Subcutaneous adipose tissue (tissue), 4 donors: Measurements from ENCODE around the gene CALHM3. TPM values are rescaled to one million over a fixed set of nuclear protein-coding genes. Genes with fewer than 3 reads are reported as not detected.

Experiments
- total RNA-seq, 4 donors: library from RNA; depleted of rRNA; stranded (reverse); fragments of >200 nt; gene quantifications; one replicate each; pipeline ENCODE4 v1.1.0, GENCODE V29; 2016
- TF ChIP-seq, protein P1 (sequence below): fragments of 450-650 bp; IDR thresholded peaks from one replicate; pipeline ENCODE4 v1.5.1; 2016; ENCODE audit warnings: low read depth, mild to moderate bottlenecking, control low read depth, antibody characterized with exemption, moderate library complexity

The CALHM3 gene
- total RNA-seq, 4 donors from 2014 or later, result not detected

DNA sequence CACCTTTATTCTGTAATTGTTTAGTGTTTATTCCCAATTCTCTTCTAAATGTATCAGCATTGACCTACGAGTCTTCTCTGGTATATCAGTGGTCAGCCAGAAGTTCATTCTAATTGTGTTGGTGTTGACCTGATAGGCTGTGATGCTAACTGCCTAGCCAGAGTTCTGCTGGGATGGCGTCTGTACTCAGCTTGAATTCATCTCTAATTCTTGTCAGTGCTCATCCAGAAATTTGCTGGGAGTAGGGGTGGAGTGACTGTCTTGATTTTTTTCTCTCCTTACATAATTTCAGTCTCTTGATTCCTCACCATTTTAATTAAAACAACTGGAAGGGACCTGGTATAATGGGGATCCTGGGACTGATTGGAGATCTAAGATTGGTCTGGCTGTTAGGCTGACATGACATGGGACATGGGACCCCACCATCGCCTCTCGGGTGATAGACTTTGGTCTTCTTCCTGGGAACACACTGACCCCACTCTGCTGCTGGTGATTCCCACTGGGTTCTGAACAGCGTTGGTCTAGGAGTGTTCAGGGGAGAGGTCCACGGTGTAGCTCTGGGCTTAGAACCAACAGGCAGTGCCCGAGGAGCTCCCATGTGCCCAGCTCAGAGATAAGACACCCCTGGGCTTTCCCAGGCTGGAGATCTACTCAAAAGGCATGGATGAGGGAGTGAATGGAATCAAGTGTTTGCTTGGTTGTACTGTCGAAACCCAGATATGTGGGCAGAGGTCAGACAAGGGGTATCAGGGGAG, 18.3 kb upstream of the CALHM3 start:
- TF ChIP-seq, protein P1, sequence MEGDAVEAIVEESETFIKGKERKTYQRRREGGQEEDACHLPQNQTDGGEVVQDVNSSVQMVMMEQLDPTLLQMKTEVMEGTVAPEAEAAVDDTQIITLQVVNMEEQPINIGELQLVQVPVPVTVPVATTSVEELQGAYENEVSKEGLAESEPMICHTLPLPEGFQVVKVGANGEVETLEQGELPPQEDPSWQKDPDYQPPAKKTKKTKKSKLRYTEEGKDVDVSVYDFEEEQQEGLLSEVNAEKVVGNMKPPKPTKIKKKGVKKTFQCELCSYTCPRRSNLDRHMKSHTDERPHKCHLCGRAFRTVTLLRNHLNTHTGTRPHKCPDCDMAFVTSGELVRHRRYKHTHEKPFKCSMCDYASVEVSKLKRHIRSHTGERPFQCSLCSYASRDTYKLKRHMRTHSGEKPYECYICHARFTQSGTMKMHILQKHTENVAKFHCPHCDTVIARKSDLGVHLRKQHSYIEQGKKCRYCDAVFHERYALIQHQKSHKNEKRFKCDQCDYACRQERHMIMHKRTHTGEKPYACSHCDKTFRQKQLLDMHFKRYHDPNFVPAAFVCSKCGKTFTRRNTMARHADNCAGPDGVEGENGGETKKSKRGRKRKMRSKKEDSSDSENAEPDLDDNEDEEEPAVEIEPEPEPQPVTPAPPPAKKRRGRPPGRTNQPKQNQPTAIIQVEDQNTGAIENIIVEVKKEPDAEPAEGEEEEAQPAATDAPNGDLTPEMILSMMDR, result no peak

DNA sequence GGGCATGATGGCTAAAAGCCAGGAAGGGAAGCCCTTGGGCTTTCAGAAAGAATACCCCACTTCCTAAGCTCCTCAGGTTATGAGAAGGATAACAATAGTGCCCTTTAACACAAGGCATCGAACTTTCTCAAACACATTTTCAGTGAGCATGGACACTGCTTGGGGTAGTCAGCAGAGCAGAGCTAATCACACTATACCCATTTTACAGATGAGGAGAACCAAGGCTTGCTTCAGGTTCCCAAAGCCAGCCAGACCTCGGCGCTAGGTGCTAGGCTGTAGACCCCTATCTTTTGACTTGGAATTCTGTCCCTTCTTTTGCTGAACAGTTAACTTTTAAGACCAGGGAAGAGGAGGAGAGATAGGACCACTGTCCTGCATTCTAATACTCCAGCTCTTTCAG, 16.3 kb upstream of the CALHM3 start:
- TF ChIP-seq, protein P1, result no peak

DNA sequence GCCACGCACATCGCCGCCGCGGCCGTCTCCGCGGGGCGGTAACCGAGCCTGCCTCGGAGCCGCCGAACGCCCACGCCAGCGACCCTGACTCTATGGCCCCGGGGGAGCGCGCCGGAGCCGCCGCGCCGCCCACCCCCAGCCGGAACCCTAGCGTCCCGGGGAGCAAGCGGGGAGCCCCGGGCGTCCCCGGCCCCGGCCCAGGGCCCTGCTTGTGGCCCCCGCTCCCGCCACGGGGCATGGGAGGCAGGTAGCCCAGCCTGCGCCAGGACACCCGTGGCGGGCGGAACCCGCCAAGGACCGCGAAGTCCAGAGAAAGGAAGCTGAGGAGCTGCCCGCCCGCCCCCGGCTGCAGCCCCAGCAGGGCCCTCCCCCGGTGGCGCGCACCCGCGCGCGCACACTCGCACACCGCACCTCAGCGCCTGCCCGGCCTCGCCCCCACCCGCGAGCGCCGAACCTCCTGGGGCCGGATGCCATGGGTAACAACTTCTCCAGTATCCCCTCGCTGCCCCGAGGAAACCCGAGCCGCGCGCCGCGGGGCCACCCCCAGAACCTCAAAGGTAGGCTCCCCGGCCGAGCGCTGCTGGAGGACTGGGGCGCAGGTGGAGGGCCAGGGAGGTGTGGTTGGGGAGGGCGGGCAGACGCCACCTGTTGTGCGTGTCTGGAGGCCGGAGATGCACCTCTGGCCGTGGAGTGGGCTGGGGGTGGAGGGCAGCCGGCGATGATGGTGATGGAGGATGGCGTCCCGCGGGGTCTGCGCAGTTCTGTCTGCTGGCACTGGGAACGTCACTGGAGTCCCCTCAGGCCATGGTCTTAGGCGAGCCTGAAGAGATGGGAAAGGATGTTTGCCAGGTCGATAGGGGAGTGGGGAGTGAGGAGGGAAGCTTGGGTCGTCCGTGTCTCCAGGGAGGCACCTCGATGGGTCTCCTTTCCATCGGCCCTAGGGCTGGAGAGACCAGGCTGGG, 15.2 kb upstream of the CALHM3 start:
- TF ChIP-seq, protein P1, result no peak

DNA sequence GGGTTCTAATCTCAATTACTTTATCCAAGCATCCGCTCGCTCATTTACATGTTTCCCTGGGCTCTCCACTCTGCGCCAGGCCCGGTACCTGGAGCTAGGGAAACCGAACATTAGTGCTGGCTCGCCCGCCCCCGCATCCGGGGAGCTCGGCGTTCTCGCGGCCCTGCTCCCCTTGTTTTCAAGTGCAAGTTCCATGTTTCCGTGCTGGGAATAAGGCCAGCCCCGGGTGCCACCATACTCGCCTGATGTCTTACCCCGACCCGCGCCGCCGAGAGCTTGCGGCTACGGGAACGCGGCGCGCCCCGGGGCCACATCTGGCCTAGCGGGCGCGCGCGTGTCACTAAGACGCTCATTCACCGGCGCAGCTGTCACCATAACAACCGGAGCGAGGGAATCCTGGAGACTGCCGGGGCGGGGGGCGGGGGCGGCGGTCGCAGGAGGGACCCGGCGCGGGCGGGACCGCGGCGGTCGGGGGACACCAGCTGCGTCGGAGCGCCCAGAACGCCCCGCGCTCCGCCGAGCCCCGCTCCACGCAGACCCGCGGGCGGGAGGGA, 14.4 kb upstream of the CALHM3 start, which contains the start of gene NEURL1:
Gene NEURL1 (plus strand): TSS at position 344 of the 554 bp plus-strand sequence. CDS start 683 bp downstream, outside the sequence.
- TF ChIP-seq, protein P1, result no peak

DNA sequence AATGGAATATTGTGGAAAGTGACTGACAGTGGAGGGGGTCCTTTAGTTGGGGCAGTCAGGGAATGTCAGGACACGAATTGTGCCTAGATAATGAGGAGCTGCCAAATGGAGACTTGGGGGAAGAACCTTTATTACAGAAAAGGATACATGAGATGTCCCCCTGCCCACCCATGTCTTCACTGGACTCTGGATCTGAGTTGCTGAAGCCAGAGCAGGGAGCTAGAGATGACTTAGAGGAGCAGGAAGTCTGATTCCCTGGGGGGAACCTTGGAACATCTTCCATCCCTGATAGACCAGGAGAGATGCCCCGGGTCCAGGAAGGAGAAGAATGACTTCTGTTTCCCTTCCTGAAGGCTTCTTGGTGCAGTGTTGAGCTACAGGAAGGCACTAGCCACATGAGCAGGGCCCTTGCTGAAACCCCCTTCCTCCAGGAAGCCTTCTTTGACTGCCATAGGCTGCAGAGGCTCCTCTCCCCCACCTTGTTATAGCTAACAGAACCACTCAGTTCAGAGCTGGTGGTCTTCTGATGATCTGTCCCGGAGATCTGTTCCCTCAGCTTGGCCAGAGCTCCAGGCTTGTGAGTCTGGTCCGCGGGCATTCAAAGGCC, 13.7 kb upstream of the CALHM3 start:
- TF ChIP-seq, protein P1, result no peak

DNA sequence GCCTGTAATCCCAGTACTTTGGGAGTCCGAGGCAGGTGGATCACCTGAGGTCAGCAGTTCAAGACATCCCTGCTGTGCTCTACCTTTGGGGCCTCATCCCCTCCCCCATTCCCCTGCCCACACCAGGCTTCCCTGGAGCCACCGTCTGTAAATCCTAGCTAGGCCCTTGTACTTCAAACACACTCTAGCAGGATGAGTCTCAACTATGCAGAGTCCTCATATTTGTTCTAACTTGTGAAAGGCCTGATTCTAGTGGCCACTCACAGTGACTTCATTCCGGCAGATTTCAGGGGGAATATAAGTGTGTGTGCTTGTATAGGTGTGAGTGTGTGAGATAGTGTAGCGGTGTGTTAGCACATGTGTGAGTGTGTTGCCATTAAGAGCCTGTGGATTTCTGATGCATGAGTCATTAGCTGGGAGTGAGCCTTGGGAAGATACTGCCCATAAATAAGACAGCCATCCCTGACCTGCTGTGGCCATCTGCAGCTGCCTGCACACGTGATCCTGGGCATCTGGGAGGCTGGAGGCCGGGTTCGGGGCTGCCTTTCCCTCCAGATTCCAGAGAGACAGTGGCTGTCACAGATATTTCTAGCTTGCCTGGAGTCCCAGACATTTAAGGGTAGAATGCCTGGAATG, 12.8 kb upstream of the CALHM3 start:
- TF ChIP-seq, protein P1, result no peak
